ENCODE data around the gene CHI3L1.

The CHI3L1 gene

DNA sequence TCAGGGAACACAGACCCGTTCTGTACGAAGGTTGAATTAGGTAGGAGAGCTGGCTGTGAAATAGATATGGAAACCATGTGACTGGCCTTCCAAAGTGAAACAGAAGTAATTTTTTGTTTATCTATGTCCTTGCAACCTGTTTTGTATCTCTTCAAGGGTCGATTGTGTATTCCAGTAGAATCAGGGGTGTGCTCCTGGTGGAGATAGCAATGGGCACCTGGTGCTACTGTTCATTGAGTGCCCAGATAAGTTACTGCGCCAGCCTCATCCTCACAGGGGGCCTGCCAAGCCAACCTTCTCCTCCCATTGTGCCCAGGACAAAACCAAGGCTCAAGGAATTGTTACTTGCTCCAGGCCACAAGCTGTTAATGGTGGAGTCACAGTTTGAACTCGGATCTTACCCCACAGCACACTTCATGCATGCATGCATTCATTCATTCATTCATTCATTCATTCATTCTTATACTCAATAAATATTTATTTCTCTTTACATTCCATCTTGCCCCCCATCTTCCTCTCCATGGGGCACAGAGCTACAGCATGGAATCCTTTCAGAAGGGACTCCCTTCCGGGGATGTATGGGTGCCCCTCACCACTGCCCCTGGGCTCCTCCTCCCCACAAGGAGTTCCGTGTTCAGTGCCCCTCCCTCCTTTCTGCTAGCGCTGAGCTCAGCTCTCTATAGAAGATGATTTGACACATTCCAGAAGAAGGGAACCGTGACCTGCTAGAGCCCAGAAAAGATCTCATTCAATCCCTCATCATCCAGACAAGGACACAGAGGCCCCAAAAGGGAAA, 34.9 kb downstream of the CHI3L1 start:
- no peak for DNase-seq (ENCODE audit: low read depth in 3 of 3)

DNA sequence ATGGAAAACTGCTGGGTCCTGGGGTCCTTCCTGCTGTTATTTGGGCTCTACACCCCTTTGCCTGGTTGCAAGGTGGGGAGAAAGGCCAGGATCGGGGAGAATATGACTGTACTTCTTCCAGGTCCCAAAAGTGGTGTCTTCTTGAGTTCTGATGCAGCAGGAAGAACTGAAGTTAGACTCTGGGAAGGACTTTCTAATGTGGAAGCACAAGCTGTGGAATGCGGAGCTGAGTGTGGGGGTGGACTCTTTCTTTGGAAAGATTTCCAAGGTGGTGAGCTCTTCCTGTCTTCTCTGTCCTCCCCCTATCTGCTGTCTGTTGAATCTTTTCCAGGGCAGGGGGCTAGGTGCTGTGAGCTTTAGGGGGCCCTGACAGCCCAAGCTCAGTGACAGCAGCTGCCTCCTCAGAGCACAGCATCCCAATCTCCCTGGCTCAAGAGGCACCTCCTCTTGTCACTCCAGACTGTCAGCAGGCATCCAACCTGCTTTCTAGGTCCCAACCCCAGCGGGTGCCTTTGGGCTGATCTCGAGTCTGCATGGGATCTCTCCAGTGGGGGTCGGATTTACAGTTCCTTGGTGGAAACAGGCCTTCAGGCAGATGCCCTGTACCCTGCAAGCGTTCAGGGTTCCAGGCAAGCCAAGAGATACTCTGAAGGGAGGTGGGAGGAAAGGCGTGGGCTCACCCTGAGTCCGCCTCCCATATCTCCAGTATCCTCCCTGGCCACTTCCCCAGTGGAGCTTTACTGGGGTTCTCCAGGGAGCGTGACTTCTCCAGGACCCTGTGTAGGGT, 35.8 kb downstream of the CHI3L1 start:
- DNase-seq (ENCODE audit: low read depth in 3 of 3): no peak

DNA sequence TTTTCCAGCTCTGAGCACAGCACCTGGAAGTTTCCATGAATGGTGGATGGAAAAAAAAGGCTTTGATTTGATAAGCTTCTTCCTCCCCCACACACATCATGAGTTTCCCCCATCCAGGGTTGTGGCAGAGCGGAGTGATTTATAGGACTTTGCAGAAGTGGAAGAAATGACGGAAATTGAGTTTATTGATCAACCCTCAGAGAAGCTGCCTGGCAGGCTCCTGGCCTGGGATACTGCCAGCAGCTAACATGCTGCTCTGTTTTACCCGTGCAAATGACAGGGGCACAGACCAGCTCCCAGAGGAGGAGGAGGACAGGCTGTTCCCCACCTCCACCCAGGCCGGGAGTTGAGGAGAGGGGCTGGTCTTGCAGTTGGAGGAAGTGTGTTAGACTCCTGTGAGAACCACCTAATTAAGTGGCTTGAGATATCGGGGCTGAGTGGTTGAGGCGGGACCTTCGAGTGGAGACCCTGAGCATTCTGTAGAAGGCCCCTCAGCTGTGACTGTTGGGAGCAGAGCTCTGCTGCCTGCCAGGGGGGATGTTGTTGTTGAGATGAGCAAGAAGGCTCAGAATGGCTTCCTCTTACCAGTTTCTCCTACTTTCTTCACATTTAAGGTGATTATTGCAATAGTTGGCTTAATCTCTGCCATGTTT, 37.2 kb downstream of the CHI3L1 start:
- no peak for DNase-seq (ENCODE audit: low read depth in 3 of 3)

DNA sequence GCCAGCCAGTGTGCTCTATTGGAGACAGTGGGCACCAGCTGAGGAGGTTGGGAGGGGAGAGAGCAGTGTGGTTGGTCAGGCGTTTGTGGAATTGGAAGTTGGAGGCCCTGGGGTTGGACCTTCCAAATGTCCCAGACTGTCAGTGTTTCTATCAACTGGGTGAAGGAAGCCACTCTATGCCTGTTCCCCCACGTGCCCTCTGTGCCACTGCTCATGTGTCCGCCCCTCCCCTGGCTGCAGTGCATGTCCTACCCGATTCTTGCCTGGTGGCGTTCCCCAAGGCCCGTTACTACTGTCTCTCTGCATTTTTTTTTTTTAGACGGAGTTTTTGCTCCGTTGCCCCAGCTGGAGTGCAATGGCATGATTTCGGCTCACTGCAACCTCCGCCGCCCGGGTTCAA, 37.9 kb downstream of the CHI3L1 start:
- no peak for DNase-seq (ENCODE audit: low read depth in 3 of 3)

DNA sequence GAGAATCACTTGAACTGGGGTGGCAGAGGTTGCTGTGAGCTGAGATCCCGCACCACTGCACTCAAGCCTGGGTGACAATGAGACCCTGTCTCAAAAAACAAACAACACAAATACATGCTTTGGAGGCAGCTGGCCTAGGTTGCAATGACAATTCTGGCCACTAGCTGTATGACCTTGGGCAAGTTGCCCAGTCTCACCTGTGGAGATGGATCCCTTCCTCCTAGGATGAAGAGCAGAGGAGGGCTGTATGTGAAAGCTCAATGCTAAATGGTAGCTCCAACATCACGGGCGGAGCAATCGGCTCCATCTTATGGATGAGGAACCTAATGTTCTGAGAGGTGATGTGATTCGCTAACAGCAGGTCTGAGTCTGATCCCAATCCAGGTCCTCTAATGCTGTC, 38.4 kb downstream of the CHI3L1 start:
- DNase-seq (ENCODE audit: low read depth in 3 of 3): no peak

- DNase-seq (ENCODE audit: low read depth in 3 of 3): no peak
Measured at GRCh38 chr1:203147376-203147775, 39.1 kb downstream of the CHI3L1 start.

GRCh38 chr1:203146537-203146936, 40.0 kb downstream of the CHI3L1 start:
- DNase-seq (ENCODE audit: low read depth in 3 of 3): no peak

DNA sequence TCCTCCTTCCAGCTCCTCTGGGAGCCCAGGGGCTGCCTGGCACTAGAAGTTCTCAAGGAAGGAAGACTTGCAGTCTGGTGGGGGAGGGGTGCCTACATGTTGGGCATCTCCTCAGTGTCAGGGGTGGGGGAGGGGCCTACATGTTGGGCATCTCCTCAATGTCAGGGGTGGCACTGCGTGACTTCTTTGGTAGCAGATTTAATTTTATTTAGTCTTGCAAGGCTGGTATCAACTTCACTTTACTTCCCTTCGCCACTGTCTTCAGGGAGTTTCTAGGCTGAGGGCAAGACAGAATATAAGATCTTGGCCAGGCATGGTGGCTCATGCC, 40.5 kb downstream of the CHI3L1 start:
- no peak for DNase-seq (ENCODE audit: low read depth in 3 of 3)

DNA sequence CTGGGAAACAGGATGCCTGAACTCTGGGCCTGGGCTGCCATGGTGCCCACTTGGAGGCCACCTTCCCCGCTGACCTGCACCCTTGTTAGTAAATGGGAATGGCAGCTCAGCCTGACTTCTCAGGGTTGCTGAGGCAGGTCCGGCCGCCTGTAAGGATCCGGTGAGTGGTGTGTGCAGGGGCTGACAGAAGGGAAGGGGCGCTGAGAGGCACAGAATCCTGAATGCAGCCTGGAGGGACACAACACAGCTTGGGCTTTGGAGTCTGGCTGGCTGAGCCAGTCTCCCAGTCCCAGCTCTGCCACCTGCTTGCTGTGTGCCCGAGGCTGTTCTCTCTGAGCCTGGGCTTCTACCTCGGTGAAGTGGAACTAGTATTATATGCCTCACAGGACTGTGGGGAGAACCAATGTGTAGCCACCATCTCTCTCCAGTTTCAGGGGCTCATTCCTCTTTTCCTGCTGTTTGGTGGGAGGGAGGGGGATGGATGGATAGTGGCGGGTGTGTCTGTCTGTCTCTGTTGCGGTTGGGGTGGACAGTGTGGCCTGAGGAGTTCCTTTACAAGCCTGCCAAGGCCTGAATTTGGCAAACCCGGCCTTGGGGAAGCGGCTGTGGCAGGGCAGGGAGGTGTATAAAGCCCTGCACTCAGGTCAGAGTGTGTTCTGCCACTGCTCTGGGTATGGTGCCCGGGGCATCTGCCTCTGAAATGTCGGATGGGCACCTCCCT, 41.0 kb downstream of the CHI3L1 start:
- DNase-seq (ENCODE audit: low read depth in 3 of 3): no peak

- DNase-seq (ENCODE audit: low read depth in 3 of 3): no peak
Measured at GRCh38 chr1:203144661-203145060, 41.8 kb downstream of the CHI3L1 start.

- DNase-seq (ENCODE audit: low read depth in 3 of 3): no peak
Measured at GRCh38 chr1:203143641-203144040, 42.9 kb downstream of the CHI3L1 start.

DNA sequence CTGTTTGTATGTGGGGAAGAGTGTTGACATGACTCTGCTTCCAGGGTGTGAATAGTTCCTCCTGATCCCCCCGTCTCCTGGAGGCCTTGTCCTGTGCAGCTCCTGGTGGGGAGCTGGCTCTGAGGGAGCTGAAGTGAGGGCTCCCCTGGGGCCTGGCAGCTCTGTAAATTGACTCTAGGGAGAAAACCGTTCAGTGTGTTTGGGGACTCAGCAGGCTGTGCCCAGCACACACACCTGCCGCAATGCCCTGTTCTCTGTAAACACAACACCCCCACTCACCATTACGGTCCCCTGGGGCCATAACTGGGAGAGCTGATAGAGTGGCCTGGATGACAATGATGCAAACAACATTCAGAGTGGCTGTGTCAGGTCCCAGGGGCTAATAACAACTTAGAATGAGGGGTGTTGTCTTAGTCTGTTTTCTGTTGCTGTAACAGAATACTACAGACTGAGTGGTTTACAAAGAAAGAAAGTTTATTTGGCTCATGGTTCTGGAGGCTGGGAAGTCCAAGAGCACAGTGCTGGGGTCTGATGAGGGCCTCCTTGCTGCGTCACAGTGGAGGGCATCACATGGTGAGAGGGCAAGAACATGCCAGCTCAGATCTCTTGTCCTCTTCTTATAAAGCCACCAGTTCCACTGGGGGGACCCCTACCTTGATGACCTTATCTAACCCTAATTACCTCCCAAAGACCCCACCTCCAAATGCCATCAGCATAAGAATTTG, 43.7 kb downstream of the CHI3L1 start:
- no peak for DNase-seq (ENCODE audit: low read depth in 3 of 3)

GRCh38 chr1:203142124-203142523, 44.4 kb downstream of the CHI3L1 start:
- DNase-seq (ENCODE audit: low read depth in 3 of 3): no peak

GRCh38 chr1:203140743-203141520, 45.6 kb downstream of the CHI3L1 start:
- DNase-seq (ENCODE audit: low read depth in 3 of 3): no peak

DNA sequence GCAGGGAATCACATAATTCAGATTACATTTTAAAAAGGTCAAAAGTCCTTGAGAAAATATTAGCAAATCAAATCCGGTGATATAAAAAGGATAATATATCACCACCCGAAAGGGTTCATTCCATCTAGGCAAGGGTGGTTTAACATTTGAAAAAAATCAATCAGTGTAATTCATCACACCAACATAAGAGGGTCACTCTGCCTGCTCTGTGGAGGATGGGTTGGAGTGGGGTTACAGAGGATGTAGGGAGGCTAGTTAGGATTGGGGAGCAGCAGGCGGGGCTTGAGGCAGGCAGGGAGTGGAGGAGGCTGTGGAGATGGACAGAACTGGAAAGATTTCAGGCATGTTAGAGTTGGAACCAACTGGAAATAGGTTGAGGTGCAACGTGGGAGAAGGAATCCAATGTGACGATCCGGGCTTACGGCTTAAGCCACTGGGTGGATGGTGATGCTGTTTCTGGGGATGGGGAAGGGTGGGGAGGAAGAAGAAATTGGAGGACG, 46.5 kb downstream of the CHI3L1 start:
- no peak for DNase-seq (ENCODE audit: low read depth in 3 of 3)

GRCh38 chr1:203138066-203138465, 48.4 kb downstream of the CHI3L1 start:
- DNase-seq (ENCODE audit: low read depth in 3 of 3): no peak

DNA sequence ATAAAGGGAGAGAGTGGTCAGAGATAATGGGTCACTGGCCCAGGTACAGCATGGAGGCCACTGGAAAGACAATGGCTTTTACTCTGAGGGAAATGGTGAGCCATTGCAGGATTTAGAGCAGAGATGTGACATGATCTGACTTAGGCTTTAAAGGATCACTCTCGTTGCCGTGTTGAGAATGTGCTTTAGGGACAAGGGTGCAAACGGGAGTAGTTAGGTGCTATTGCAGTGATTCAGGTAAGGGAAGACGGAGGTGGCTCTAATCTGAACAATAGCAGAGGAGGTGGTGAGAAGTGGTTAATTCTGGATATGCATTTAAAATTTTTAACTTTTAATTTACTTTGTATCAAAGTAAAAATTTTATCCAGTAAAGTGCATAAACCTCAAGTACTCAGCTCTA, 49.2 kb downstream of the CHI3L1 start:
- DNase-seq (ENCODE audit: low read depth in 3 of 3): no peak

DNA sequence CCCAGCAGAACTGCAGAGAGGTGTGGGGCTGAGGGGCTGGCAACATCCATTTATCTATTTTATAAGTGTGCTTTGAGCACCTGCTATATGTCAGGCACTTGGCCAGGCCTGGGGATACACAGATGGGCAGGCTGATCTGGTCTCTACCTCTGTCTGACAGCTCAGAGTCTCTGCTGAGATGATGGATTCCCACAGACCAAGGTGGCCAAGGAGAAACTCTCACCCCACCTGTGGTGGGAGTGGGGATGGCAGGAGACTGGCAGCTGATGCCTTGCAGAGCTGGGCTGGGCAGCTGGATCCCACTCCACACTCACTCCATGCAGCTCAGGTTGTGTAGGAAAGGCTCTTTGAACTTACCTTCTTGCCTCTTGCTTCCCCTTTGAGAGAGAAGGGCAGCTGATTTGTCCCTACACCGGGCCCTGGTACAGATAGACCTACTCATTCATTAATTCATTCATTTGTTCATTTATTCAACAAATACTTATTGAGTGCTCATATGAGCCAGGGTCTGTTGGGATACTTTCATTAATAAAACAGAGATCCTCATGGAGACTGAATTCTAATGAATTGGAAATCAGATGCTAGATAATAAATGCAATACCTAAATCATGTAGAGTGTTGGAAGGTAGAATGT, 50.0 kb downstream of the CHI3L1 start:
- no peak for DNase-seq (ENCODE audit: low read depth in 3 of 3)

- DNase-seq (ENCODE audit: low read depth in 3 of 3): no peak
Measured at GRCh38 chr1:203135636-203136305, 50.7 kb downstream of the CHI3L1 start.
